G401 (cell line): ENCODE results near the gene AIRE. TPM values are rescaled to one million over a fixed set of nuclear protein-coding genes. Genes with fewer than 3 reads are reported as not detected.
"Not testable (repeated sequence)": the region's sequence is repeated elsewhere in the genome, so short reads cannot be mapped to it uniquely, and the experiment has no call there.

Experiments used
- DNase-seq: peaks from one replicate; pipeline ENCODE4 v3.0.0-alpha.2; 2015; ENCODE audit warnings: low spot score
- in situ Hi-C: cut with HindIII; loops from 2 replicates; pipeline ENCODE4 v1.10.0; 2016; ENCODE audit warnings: low sequenced_read_pairs, mixed read lengths
- total RNA-seq: library from RNA; depleted of rRNA; stranded (reverse); fragments of >200 nt; shearing (Covaris generic); gene quantifications from 2 replicates; pipeline ENCODE4 v1.2.3, GENCODE V29; 2014

The AIRE gene
- total RNA-seq, 1 experiment from 2014 or later: 1.7 TPM

DNA sequence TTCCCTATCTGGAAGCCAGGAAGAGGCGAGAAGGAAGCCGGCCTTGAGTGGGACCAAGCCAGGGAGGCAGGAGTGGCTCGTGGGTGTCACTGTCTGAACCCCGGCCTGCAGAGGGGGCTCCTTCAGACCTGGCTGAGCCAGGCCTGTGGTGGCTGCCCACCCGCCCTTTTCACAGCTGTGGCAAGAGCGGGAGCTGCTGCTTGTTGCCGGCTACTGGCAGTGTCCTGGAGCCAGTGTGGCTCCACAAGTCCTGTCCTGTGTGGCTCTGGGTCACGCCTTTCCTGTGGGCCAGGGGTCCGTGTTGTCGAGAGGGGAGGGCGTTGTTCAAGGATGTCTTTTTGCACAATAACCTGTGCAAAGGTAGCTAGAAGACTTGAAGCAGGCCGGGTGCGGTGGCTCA lies 15.5 kb downstream of the AIRE start:
- in situ Hi-C loops: no loop called here
- no peak for DNase-seq

GRCh38 chr21:44301961-44302406 lies 16.3 kb downstream of the AIRE start:
- in situ Hi-C loops: no loop called here
- DNase-seq: peak; percentile 39

- DNase-seq: peak; percentile 42
- in situ Hi-C loops: not testable (repeated sequence)
Measured at GRCh38 chr21:44302573-44303401, 17.1 kb downstream of the AIRE start.

- in situ Hi-C loops: no loop called here
- DNase-seq: no peak
Measured at GRCh38 chr21:44303490-44303981, 17.9 kb downstream of the AIRE start.

DNA sequence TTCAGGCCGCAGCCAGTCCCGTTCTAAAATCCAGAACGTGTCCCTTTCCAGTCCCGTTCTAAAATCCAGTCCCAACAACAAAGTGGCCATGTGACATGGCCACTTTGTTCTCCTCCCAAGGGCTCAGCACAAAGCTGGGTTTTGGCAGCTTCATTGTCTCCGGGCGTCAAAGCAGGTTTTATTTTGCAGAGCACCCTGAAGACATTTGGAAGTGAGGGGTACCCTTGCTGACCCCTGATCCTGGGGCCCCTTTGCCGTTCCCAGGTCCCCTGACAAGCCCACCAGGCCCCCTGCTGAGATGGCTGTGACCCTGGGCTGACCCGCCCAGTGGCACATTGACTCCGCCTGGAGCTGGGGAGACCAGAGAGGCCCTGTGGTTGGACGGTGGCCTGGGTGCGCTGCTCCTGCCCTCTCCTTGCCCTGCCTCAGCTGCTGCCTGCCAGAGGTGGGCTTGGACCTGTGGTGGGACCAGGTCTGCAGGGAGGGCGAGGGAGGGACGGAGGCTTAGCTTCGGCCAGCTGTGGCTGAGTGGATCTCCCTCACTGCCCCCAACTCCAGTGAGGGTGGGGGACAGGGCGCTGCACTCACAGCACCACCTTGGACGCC lies 18.4 kb downstream of the AIRE start:
- in situ Hi-C loops: no loop called here

DNA sequence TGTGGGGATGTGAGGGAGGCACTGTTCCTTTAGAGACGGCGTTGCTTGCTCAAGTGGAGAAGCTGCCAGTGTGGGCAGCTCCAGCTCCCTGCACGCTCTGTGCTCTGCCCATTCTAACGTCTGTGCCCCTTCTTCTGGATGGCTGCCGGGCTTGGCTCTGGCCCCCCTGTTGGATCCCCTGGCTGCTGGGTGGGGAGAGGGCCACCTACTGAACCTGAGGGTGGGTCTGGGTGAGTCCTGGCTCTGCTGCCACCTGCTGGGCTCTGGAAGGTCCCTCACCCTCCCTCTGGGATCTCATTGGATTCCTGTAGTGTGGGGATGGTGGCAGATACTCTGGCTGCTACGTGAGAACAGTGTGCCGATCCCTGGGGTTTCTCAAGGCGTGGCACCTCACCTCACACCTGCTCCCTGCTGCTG lies 19.2 kb downstream of the AIRE start:
- in situ Hi-C loops: no loop called here
- DNase-seq: no peak

More for the DNA sequence above, 18.4 kb downstream of the AIRE start:
- no peak for DNase-seq

GRCh38 chr21:44305691-44306090 lies 20.0 kb downstream of the AIRE start:
- no peak for DNase-seq
- in situ Hi-C loops: no loop called here

DNA sequence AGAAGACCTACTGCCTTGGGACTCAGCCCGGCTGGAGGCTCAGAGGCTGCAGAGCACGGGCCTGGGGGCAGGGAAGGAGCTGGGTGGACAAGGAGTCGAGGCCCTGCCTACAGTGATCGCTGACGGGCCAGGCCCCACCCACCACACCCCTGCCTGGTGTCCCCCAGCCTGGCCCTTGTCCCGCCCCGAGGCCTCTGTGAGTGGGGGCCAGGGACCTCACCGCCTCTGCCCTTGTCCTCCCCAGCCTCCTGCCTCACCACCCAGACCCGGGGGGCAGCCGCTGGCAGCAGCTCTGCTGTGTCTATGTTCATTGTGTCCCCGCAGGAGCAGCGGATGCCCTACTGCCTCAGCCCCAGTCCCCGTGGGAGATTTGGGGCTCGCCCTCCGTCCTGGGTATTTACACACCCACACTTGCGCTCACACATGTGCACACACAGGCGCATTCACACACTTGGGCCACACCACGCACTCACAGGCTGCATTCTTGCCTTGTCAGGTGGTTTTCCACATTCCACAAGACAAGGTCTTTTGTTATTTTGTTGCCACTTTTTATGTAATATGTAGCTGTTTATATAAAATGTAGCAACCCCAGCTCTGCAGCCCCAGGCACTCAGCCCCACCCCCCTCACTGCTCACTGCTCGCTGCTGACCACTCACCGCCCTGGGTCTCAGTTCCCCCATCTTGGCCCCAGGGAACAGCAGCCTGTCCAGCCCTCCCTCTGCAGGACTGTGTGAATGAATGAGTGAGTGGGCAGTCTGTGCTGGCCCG lies 21.4 kb downstream of the AIRE start:
- in situ Hi-C loops: no loop called here
- no peak for DNase-seq

DNA sequence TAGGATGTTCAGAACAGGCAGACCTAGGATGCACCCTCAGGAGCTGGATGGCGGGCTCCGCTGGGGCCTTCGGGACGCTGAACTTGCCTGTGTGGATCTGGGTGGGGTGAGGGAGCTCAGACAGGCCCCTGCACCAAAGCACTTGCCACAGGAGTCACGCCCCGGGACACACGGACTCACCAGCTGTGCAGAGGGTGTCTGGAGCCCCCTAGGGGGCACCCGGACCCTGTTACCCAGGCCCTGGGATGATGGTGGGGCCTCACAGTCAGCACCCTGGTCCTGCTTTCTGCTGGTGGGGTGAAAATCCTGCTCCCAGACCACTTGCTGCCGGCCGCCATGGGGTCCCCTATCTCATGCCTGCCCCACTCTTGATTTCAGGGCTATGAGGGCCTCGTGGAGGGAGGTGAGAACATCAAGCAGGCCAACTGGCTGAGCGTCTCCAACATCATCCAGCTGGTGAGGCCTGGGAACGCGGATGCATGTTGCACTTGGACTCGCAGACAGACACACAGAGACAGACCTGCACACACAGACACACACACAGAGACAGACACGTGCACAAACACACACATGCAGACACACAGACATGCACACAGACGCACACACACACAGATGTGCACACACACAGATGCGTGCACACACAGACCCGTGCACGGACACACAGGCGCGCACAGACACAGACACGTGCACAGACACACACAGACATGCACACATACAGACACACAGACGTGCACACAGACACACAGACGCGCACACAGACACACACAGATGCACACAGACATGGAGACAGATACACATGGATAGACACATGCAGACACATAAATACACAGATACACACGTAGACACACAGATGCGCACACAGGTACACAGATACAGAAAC lies 25.2 kb downstream of the AIRE start:
- in situ Hi-C loops: no loop called here
- DNase-seq: no peak

DNA sequence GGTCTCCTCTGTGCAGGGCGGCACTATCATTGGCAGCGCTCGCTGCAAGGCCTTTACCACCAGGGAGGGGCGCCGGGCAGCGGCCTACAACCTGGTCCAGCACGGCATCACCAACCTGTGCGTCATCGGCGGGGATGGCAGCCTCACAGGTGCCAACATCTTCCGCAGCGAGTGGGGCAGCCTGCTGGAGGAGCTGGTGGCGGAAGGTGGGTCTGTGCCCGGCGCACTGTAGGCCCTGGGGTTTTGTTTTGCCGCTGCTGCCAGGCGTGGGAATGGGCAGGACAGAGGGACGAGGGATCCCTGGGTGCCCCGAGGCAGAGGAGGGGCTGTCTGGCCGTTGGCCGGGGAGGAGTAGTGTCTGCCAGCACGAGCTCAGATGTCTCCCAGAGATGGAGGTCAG lies 26.4 kb downstream of the AIRE start:
- in situ Hi-C loops: no loop called here
- no peak for DNase-seq

GRCh38 chr21:44312716-44313115 lies 27.0 kb downstream of the AIRE start:
- in situ Hi-C loops: no loop called here
- no peak for DNase-seq

- in situ Hi-C loops: no loop called here
- DNase-seq: no peak
Measured at GRCh38 chr21:44313451-44313850, 27.8 kb downstream of the AIRE start.

GRCh38 chr21:44314128-44314527 lies 28.5 kb downstream of the AIRE start:
- in situ Hi-C loops: no loop called here
- no peak for DNase-seq

- DNase-seq: no peak
- in situ Hi-C loops: no loop called here
Measured at GRCh38 chr21:44314561-44314960, 28.9 kb downstream of the AIRE start.

GRCh38 chr21:44315691-44316203 lies 30.1 kb downstream of the AIRE start:
- DNase-seq: no peak
- in situ Hi-C loops: no loop called here

DNA sequence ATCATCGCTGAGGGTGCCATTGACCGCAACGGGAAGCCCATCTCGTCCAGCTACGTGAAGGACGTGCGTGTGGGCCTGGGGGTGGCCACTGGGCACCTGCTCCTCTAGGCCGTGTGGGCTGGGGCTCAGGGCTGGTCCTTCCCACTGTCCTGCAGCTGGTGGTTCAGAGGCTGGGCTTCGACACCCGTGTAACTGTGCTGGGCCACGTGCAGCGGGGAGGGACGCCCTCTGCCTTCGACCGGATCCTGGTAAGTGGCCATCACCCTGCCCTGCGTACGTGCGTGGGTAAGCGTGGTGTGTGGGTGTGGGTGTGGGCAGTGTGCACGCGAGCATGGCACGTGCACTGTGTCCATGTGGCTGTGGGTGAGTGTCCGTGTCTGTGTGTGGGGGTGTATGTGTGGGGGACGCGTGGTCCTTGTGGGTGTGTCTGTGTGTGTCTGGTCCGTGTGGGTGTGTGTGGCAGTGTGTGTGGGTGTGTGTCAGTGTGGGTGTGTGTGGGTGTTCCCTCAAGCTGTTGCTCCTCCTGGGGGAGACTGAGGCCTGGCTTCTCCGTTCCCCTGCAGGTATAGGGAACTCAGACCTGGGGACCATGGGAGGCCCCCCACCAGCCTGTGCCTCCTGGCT lies 30.7 kb downstream of the AIRE start:
- in situ Hi-C loops: no loop called here
- no peak for DNase-seq

GRCh38 chr21:44317241-44317782 lies 31.6 kb downstream of the AIRE start:
- DNase-seq: no peak
- in situ Hi-C loops: no loop called here

DNA sequence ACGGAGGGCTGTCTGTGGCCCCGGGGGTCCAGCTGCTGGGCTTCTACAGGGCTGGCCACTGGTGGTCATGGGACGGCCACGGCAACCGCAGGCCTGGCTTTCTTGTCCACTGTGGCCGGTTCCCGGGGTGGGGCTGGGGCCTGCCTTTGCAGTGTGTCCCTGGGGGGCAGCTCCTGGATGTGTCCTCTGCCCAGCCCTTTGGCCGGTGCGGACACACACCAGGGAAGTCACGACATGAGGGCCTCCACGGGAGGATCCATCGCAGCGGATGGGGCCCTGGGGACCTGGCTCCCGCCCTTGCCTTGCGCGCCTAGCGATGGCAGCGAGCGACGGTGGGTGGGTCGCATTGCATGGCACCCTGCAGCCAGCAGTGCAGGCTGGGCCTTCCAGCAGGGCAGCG lies 32.2 kb downstream of the AIRE start:
- in situ Hi-C loops: no loop called here
- no peak for DNase-seq
